Measurements from ENCODE around the gene SLIT3. TPM values are rescaled to one million over a fixed set of nuclear protein-coding genes. Genes with fewer than 3 reads are reported as not detected.

Gene SLIT3
- total RNA-seq, 3 donors from 2014 or later (not counting 1 experiment from before 2014, with no cell fraction given) = 0.34 to 0.80 TPM; not detected in 1

DNA sequence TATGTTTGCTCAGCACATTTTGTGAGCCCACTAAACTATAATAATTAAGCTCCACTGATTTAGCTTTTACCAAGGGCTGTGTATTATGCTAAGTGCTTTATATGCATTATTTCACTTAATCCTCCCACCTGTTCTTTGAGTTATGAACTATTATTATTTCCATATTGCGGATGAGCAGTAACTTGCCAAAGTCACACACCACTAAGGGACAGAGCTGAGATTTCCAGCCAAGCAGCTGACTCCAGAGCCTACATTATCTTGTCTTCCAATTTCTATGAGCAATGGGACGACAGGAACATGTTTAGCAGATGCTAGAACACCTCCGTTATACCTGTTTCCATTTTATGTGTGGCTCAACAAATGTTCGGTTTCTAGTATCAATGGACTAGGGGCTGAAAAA, 484.3 kb downstream of the SLIT3 start:
- H3K36me3 Mint-ChIP-seq = no peaks in the 10 kb centered on the region
- WGBS (ENCODE audit: insufficient coverage) = 87% methylated on average over 4 of the region's 4 CpGs
- Histone ChIP-seq H3K9me3 (ENCODE audit: control insufficient read depth, insufficient read depth, low read length) (no peaks in the 10 kb centered on the region), H3K27me3 (ENCODE audit: control insufficient read depth, insufficient read depth, low read length) (no peaks in the 10 kb centered on the region), H3K4me1 (ENCODE audit: control insufficient read depth, insufficient read depth, low read length) (no peaks in the 10 kb centered on the region), H3K36me3 (ENCODE audit: control insufficient read depth, insufficient read depth, low read length) (no peaks in the 10 kb centered on the region), H3K4me3 (ENCODE audit: low read length) (no peak overlapping the region), H3K27ac (ENCODE audit: low read length) (no peak overlapping the region)
- DNase-seq = no peak
- peaks cover 0 to 10% of the 10 kb centered on the region in 2 donors for H3K27me3 Mint-ChIP-seq (ENCODE audit: low read depth in 2 of 2)
- no peak overlapping the region for H3K27ac Mint-ChIP-seq
- intact Hi-C loops (cut with micrococcal nuclease) = no loop called here
- no peaks in the 10 kb centered on the region for H3K9me3 Mint-ChIP-seq
- H3K4me3 Mint-ChIP-seq = no peak overlapping the region
- ATAC-seq = no peak
- no peaks in the 10 kb centered on the region for H3K4me1 Mint-ChIP-seq
- TF ChIP-seq, protein P1, sequence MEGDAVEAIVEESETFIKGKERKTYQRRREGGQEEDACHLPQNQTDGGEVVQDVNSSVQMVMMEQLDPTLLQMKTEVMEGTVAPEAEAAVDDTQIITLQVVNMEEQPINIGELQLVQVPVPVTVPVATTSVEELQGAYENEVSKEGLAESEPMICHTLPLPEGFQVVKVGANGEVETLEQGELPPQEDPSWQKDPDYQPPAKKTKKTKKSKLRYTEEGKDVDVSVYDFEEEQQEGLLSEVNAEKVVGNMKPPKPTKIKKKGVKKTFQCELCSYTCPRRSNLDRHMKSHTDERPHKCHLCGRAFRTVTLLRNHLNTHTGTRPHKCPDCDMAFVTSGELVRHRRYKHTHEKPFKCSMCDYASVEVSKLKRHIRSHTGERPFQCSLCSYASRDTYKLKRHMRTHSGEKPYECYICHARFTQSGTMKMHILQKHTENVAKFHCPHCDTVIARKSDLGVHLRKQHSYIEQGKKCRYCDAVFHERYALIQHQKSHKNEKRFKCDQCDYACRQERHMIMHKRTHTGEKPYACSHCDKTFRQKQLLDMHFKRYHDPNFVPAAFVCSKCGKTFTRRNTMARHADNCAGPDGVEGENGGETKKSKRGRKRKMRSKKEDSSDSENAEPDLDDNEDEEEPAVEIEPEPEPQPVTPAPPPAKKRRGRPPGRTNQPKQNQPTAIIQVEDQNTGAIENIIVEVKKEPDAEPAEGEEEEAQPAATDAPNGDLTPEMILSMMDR (IDR thresholded peaks at IDR 0.05) = no peak

DNA sequence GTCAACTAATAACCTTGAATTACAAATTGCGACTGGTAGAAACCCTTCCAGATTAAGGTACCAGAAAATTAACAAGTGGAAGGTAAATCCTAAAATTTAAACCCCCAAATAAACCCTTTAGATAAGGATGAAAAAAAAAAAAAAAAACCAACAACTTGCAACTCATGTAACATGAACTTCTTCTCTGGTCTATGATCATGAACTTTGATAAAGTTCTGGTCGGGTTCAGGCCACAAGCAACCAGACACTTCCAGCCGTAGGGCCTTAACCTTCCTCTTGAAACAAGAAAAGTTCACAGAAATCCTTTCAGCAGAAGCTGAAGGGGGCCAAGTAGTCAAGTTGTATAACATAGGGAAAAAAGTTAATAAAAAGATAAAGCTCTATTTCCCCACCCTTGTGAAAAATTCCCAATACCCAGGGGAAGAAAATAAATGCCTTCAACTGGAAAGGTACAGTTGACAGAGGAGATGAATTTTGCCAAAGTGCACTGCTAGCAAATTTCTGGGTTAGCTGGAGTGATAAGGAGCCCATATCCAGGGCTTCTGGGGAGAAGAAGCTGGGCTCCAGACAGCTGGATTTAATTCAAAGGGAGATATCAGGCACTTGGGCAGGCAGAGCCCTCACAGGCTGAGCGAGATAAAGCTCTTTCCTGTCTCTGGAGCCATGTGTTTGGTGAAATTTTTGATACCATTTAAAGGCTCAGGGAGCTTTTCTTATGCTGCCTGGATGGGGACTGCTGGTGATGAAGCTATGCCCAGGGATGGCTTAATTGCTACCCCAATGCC, 487.6 kb downstream of the SLIT3 start:
- no peaks in the 10 kb centered on the region for H3K9me3 Mint-ChIP-seq
- no peak for DNase-seq
- TF ChIP-seq, protein P1 (IDR thresholded peaks at IDR 0.05) = no peak
- H3K27ac ChIP-seq (ENCODE audit: low read length) = no peak overlapping the region
- H3K4me3 Mint-ChIP-seq = no peak overlapping the region
- WGBS (ENCODE audit: insufficient coverage) = 59% methylated on average over 3 of the region's 4 CpGs
- H3K9me3 ChIP-seq (ENCODE audit: control insufficient read depth, insufficient read depth, low read length) = no peaks in the 10 kb centered on the region
- no peak overlapping the region for H3K27ac Mint-ChIP-seq
- H3K27me3 ChIP-seq (ENCODE audit: control insufficient read depth, insufficient read depth, low read length) = no peaks in the 10 kb centered on the region
- ATAC-seq = no peak
- H3K4me1 Mint-ChIP-seq = no peaks in the 10 kb centered on the region
- intact Hi-C loops (cut with micrococcal nuclease) = no loop called here
- peaks cover 0 to 10% of the 10 kb centered on the region in 2 donors for H3K27me3 Mint-ChIP-seq (ENCODE audit: low read depth in 2 of 2)
- no peaks in the 10 kb centered on the region for H3K36me3 Mint-ChIP-seq
- H3K4me1 ChIP-seq (ENCODE audit: control insufficient read depth, insufficient read depth, low read length) = no peaks in the 10 kb centered on the region
- H3K36me3 ChIP-seq (ENCODE audit: control insufficient read depth, insufficient read depth, low read length) = no peaks in the 10 kb centered on the region
- no peak overlapping the region for H3K4me3 ChIP-seq (ENCODE audit: low read length)

DNA sequence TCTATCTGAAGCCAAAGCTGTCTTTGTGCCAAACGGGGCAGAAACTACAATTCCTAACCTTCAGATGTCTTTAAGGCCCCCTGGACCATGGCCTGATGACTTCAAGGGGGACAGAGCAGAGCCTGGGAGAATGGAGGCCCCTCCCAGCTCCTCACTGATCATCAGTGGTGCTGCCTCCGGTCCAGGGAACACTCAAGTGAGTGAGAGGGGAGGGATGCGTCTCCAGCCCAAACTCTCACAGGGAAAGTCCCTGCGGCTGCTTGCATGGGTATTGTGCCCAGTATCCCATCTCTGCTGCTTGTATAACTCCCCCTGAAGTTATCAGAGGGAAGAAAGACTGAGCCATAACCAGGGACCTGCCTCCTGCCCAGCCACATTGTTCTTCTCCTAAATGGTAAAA, 490.3 kb downstream of the SLIT3 start:
- WGBS (ENCODE audit: insufficient coverage) = 86% methylated on average over 3 of the region's 4 CpGs

More for the DNA sequence above, 490.3 kb downstream of the SLIT3 start:
- ATAC-seq (no peak), DNase-seq (no peak)
- intact Hi-C loops (cut with micrococcal nuclease) = no loop called here
- Histone ChIP-seq H3K36me3 (ENCODE audit: control insufficient read depth, insufficient read depth, low read length) (no peaks in the 10 kb centered on the region), H3K4me3 (ENCODE audit: low read length) (no peak overlapping the region), H3K9me3 (ENCODE audit: control insufficient read depth, insufficient read depth, low read length) (no peaks in the 10 kb centered on the region), H3K27me3 (ENCODE audit: control insufficient read depth, insufficient read depth, low read length) (no peaks in the 10 kb centered on the region), H3K4me1 (ENCODE audit: control insufficient read depth, insufficient read depth, low read length) (no peaks in the 10 kb centered on the region), H3K27ac (ENCODE audit: low read length) (no peak overlapping the region)
- Mint-ChIP-seq H3K27ac (no peak overlapping the region), H3K27me3 (ENCODE audit: low read depth in 2 of 2) (peaks cover 0 to 6% of the 10 kb centered on the region in 2 donors), H3K36me3 (no peaks in the 10 kb centered on the region), H3K4me3 (no peak overlapping the region), H3K4me1 (no peaks in the 10 kb centered on the region), H3K9me3 (no peaks in the 10 kb centered on the region)
- TF ChIP-seq, protein P1 (IDR thresholded peaks at IDR 0.05) = no peak

Measured in natural killer cell (primary cell).